ENCODE data around the gene SP140L. TPM values are rescaled to one million over a fixed set of nuclear protein-coding genes. Genes with fewer than 3 reads are reported as not detected.

Gene SP140L
- total RNA-seq, 1 donor from 2014 or later, result 112 TPM

- H3K9me3 Mint-ChIP-seq, result no peaks in the 10 kb centered on the region
- DNase-seq (no peak), ATAC-seq (ENCODE audit: low read depth) (no peak)
- TF ChIP-seq CTCF (IDR thresholded peaks at IDR 0.05), result no peak
- no peaks in the 10 kb centered on the region for H3K27me3 Mint-ChIP-seq
- H3K4me1 Mint-ChIP-seq, result peaks cover 5% of the 10 kb centered on the region
- ChIA-PET CTCF (no interaction called here), POLR2A (no interaction called here)
- H3K4me3 Mint-ChIP-seq, result no peak overlapping the region
- peaks cover 98% of the 10 kb centered on the region for H3K36me3 Mint-ChIP-seq (ENCODE audit: low read depth)
- intact Hi-C loops (cut with micrococcal nuclease), result loop anchor here (10.0 kb wide), 1 partner anchor 232 kb away; the partner anchor contains the start of gene SLC16A14
- H3K27ac Mint-ChIP-seq, result no peak overlapping the region
Observed at GRCh38 chr2:230296917-230297316, 30.1 kb upstream of the SP140L start.

GRCh38 chr2:230299618-230300017 is 27.4 kb upstream of the SP140L start:
- POLR2A ChIA-PET, result no interaction called here
- H3K27ac Mint-ChIP-seq, result peak overlapping the region; percentile 51

GRCh38 chr2:230305416-230306275 is 21.3 kb upstream of the SP140L start:
- no peak for ATAC-seq (ENCODE audit: low read depth)
- H3K36me3 Mint-ChIP-seq (ENCODE audit: low read depth), result peaks cover 81% of the 10 kb centered on the region
- TF ChIP-seq CTCF (IDR thresholded peaks at IDR 0.05), result no peak
- peaks cover 24% of the 10 kb centered on the region for H3K4me1 Mint-ChIP-seq
- no peak overlapping the region for H3K27ac Mint-ChIP-seq
- intact Hi-C loops (cut with micrococcal nuclease), result no loop called here
- no peak for DNase-seq
- CTCF ChIA-PET, result no interaction called here
- POLR2A ChIA-PET, result no interaction called here
- H3K9me3 Mint-ChIP-seq, result no peaks in the 10 kb centered on the region
- no peak overlapping the region for H3K4me3 Mint-ChIP-seq
- no peaks in the 10 kb centered on the region for H3K27me3 Mint-ChIP-seq

More at GRCh38 chr2:230299618-230300017, 27.4 kb upstream of the SP140L start:
- Mint-ChIP-seq H3K4me3 (no peak overlapping the region), H3K36me3 (ENCODE audit: low read depth) (peaks cover 91% of the 10 kb centered on the region), H3K27me3 (no peaks in the 10 kb centered on the region), H3K4me1 (peaks cover 9% of the 10 kb centered on the region), H3K9me3 (no peaks in the 10 kb centered on the region)
- no peak for DNase-seq
- intact Hi-C loops (cut with micrococcal nuclease), result loop anchor here (10.0 kb wide), 1 partner anchor 235 kb away; the partner anchor contains the start of gene SLC16A14
- CTCF ChIA-PET, result no interaction called here
- TF ChIP-seq CTCF (IDR thresholded peaks at IDR 0.05), result no peak
- no peak for ATAC-seq (ENCODE audit: low read depth)

GRCh38 chr2:230306474-230306873 is 20.5 kb upstream of the SP140L start:
- DNase-seq, result no peak
- Mint-ChIP-seq H3K27me3 (no peaks in the 10 kb centered on the region), H3K27ac (no peak overlapping the region), H3K9me3 (no peaks in the 10 kb centered on the region), H3K36me3 (ENCODE audit: low read depth) (peaks cover 76% of the 10 kb centered on the region), H3K4me3 (no peak overlapping the region), H3K4me1 (peaks cover 22% of the 10 kb centered on the region)
- TF ChIP-seq CTCF (IDR thresholded peaks at IDR 0.05), result no peak
- CTCF ChIA-PET, result no interaction called here
- no peak for ATAC-seq (ENCODE audit: low read depth)
- POLR2A ChIA-PET, result no interaction called here
- intact Hi-C loops (cut with micrococcal nuclease), result no loop called here

- H3K4me3 Mint-ChIP-seq, result no peak overlapping the region
- DNase-seq, result no peak
- intact Hi-C loops (cut with micrococcal nuclease), result no loop called here
- no peaks in the 10 kb centered on the region for H3K27me3 Mint-ChIP-seq
- peaks cover 18% of the 10 kb centered on the region for H3K4me1 Mint-ChIP-seq
- no peak for ATAC-seq (ENCODE audit: low read depth)
- H3K27ac Mint-ChIP-seq, result no peak overlapping the region
- CTCF ChIA-PET, result no interaction called here
- TF ChIP-seq CTCF (IDR thresholded peaks at IDR 0.05), result no peak
- POLR2A ChIA-PET, result no interaction called here
- no peaks in the 10 kb centered on the region for H3K9me3 Mint-ChIP-seq
- peaks cover 79% of the 10 kb centered on the region for H3K36me3 Mint-ChIP-seq (ENCODE audit: low read depth)
Observed at GRCh38 chr2:230307485-230307884, 19.5 kb upstream of the SP140L start.
